ENCODE measurements around the gene PPP3CA. TPM values are rescaled to one million over a fixed set of nuclear protein-coding genes. Genes with fewer than 3 reads are reported as not detected.

Gene PPP3CA
- total RNA-seq, 1 donor from 2014 or later = 16.7 TPM

- Histone ChIP-seq H3K27me3 (ENCODE audit: low read depth) (no peaks in the 10 kb centered on the region), H3K9me3 (replicated peaks) (no peaks in the 10 kb centered on the region), H3K36me3 (no peaks in the 10 kb centered on the region), H3K4me1 (peaks cover 15% of the 10 kb centered on the region), H3K4me3 (no peak overlapping the region), H3K27ac (replicated peaks) (no peak overlapping the region)
- TF ChIP-seq CTCF (IDR thresholded peaks at IDR 0.05; ENCODE audit: borderline replicate concordance) = no peak
- no peak for DNase-seq
- intact Hi-C loops (cut with micrococcal nuclease) = no loop called here
These were observed 361.8 kb downstream of the PPP3CA start for GRCh38 chr4:100985576-100985975.

- no peak overlapping the region for H3K27ac ChIP-seq (replicated peaks)
- no peaks in the 10 kb centered on the region for H3K27me3 ChIP-seq (ENCODE audit: low read depth)
- H3K4me1 ChIP-seq = peaks cover 15% of the 10 kb centered on the region
- no peak for TF ChIP-seq CTCF (IDR thresholded peaks at IDR 0.05; ENCODE audit: borderline replicate concordance)
- no peaks in the 10 kb centered on the region for H3K36me3 ChIP-seq
- no peak for DNase-seq
- intact Hi-C loops (cut with micrococcal nuclease) = no loop called here
- H3K4me3 ChIP-seq = no peak overlapping the region
- no peaks in the 10 kb centered on the region for H3K9me3 ChIP-seq (replicated peaks)
These were observed 362.4 kb downstream of the PPP3CA start for GRCh38 chr4:100984901-100985300.

- DNase-seq = no peak
- intact Hi-C loops (cut with micrococcal nuclease) = no loop called here
- Histone ChIP-seq H3K27me3 (ENCODE audit: low read depth) (no peaks in the 10 kb centered on the region), H3K9me3 (replicated peaks) (no peaks in the 10 kb centered on the region), H3K27ac (replicated peaks) (no peak overlapping the region), H3K4me3 (no peak overlapping the region), H3K36me3 (no peaks in the 10 kb centered on the region), H3K4me1 (peaks cover 15% of the 10 kb centered on the region)
- no peak for TF ChIP-seq CTCF (IDR thresholded peaks at IDR 0.05; ENCODE audit: borderline replicate concordance)
These were observed 363.9 kb downstream of the PPP3CA start for GRCh38 chr4:100983426-100983825.

- H3K27ac ChIP-seq (replicated peaks) = no peak overlapping the region
These were observed 365.0 kb downstream of the PPP3CA start for GRCh38 chr4:100982345-100982744.

GRCh38 chr4:100981447-100982204, 365.7 kb downstream of the PPP3CA start:
- Histone ChIP-seq H3K4me3 (no peak overlapping the region), H3K27me3 (ENCODE audit: low read depth) (no peaks in the 10 kb centered on the region), H3K27ac (replicated peaks) (no peak overlapping the region), H3K4me1 (peaks cover 31% of the 10 kb centered on the region), H3K9me3 (replicated peaks) (no peaks in the 10 kb centered on the region), H3K36me3 (no peaks in the 10 kb centered on the region)
- intact Hi-C loops (cut with micrococcal nuclease) = no loop called here
- DNase-seq = no peak
- no peak for TF ChIP-seq CTCF (IDR thresholded peaks at IDR 0.05; ENCODE audit: borderline replicate concordance)

More at GRCh38 chr4:100982345-100982744, 365.0 kb downstream of the PPP3CA start:
- no peak for TF ChIP-seq CTCF (IDR thresholded peaks at IDR 0.05; ENCODE audit: borderline replicate concordance)
- H3K27me3 ChIP-seq (ENCODE audit: low read depth) = no peaks in the 10 kb centered on the region
- peaks cover 25% of the 10 kb centered on the region for H3K4me1 ChIP-seq
- intact Hi-C loops (cut with micrococcal nuclease) = no loop called here
- no peaks in the 10 kb centered on the region for H3K36me3 ChIP-seq
- H3K9me3 ChIP-seq (replicated peaks) = no peaks in the 10 kb centered on the region
- H3K4me3 ChIP-seq = no peak overlapping the region
- no peak for DNase-seq
